ENCODE measurements around the gene GNPAT. TPM values are rescaled to one million over a fixed set of nuclear protein-coding genes. Genes with fewer than 3 reads are reported as not detected.

The GNPAT gene
- total RNA-seq, 1 experiment from 2014 or later: 32.8 TPM

GRCh38 chr1:231324660-231325059 lies 83.6 kb downstream of the GNPAT start (continued):
- TF ChIP-seq MLX (CRISPR knock-in tag; IDR thresholded peaks at IDR 0.05) (no peak), MAX (CRISPR knock-in tag; IDR thresholded peaks at IDR 0.05) (no peak), GABPB1 (CRISPR knock-in tag; IDR thresholded peaks at IDR 0.05) (no peak), ZNF423 (CRISPR knock-in tag; IDR thresholded peaks at IDR 0.05) (no peak), TCF7 (CRISPR knock-in tag; IDR thresholded peaks at IDR 0.05; ENCODE audit: low read depth) (no peak)
- TF ChIP-seq, protein P1, sequence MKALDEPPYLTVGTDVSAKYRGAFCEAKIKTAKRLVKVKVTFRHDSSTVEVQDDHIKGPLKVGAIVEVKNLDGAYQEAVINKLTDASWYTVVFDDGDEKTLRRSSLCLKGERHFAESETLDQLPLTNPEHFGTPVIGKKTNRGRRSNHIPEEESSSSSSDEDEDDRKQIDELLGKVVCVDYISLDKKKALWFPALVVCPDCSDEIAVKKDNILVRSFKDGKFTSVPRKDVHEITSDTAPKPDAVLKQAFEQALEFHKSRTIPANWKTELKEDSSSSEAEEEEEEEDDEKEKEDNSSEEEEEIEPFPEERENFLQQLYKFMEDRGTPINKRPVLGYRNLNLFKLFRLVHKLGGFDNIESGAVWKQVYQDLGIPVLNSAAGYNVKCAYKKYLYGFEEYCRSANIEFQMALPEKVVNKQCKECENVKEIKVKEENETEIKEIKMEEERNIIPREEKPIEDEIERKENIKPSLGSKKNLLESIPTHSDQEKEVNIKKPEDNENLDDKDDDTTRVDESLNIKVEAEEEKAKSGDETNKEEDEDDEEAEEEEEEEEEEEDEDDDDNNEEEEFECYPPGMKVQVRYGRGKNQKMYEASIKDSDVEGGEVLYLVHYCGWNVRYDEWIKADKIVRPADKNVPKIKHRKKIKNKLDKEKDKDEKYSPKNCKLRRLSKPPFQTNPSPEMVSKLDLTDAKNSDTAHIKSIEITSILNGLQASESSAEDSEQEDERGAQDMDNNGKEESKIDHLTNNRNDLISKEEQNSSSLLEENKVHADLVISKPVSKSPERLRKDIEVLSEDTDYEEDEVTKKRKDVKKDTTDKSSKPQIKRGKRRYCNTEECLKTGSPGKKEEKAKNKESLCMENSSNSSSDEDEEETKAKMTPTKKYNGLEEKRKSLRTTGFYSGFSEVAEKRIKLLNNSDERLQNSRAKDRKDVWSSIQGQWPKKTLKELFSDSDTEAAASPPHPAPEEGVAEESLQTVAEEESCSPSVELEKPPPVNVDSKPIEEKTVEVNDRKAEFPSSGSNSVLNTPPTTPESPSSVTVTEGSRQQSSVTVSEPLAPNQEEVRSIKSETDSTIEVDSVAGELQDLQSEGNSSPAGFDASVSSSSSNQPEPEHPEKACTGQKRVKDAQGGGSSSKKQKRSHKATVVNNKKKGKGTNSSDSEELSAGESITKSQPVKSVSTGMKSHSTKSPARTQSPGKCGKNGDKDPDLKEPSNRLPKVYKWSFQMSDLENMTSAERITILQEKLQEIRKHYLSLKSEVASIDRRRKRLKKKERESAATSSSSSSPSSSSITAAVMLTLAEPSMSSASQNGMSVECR (CRISPR knock-in tag; IDR thresholded peaks at IDR 0.05; ENCODE audit: borderline replicate concordance): no peak
- TF ChIP-seq, protein P2, sequence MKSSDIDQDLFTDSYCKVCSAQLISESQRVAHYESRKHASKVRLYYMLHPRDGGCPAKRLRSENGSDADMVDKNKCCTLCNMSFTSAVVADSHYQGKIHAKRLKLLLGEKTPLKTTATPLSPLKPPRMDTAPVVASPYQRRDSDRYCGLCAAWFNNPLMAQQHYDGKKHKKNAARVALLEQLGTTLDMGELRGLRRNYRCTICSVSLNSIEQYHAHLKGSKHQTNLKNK (CRISPR knock-in tag; IDR thresholded peaks at IDR 0.05): no peak

- no peak for TF ChIP-seq KAT7 (CRISPR knock-in tag; IDR thresholded peaks at IDR 0.05; ENCODE audit: borderline replicate concordance)
- TF ChIP-seq, protein P3, sequence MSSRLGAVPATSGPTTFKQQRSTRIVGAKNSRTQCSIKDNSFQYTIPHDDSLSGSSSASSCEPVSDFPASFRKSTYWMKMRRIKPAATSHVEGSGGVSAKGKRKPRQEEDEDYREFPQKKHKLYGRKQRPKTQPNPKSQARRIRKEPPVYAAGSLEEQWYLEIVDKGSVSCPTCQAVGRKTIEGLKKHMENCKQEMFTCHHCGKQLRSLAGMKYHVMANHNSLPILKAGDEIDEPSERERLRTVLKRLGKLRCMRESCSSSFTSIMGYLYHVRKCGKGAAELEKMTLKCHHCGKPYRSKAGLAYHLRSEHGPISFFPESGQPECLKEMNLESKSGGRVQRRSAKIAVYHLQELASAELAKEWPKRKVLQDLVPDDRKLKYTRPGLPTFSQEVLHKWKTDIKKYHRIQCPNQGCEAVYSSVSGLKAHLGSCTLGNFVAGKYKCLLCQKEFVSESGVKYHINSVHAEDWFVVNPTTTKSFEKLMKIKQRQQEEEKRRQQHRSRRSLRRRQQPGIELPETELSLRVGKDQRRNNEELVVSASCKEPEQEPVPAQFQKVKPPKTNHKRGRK (CRISPR knock-in tag; IDR thresholded peaks at IDR 0.05; ENCODE audit: borderline replicate concordance): no peak
- no peak for TF ChIP-seq SMAD4 (CRISPR knock-in tag; IDR thresholded peaks at IDR 0.05)
- TF ChIP-seq PRRX2 (CRISPR knock-in tag; IDR thresholded peaks at IDR 0.05): no peak
- no peak for TF ChIP-seq NR3C1 (CRISPR knock-in tag; conservative IDR thresholded peaks at IDR 0.05; ENCODE audit: low read depth)
- no peak for TF ChIP-seq GTF2I (CRISPR knock-in tag; conservative IDR thresholded peaks at IDR 0.05)
- TF ChIP-seq ATF2 (CRISPR knock-in tag; IDR thresholded peaks at IDR 0.05; ENCODE audit: borderline replicate concordance, low read depth): no peak
- no peak for TF ChIP-seq FOXP4 (CRISPR knock-in tag; IDR thresholded peaks at IDR 0.05)
- TF ChIP-seq ZNF138 (CRISPR knock-in tag; conservative IDR thresholded peaks at IDR 0.05): no peak
- TF ChIP-seq, protein P4, sequence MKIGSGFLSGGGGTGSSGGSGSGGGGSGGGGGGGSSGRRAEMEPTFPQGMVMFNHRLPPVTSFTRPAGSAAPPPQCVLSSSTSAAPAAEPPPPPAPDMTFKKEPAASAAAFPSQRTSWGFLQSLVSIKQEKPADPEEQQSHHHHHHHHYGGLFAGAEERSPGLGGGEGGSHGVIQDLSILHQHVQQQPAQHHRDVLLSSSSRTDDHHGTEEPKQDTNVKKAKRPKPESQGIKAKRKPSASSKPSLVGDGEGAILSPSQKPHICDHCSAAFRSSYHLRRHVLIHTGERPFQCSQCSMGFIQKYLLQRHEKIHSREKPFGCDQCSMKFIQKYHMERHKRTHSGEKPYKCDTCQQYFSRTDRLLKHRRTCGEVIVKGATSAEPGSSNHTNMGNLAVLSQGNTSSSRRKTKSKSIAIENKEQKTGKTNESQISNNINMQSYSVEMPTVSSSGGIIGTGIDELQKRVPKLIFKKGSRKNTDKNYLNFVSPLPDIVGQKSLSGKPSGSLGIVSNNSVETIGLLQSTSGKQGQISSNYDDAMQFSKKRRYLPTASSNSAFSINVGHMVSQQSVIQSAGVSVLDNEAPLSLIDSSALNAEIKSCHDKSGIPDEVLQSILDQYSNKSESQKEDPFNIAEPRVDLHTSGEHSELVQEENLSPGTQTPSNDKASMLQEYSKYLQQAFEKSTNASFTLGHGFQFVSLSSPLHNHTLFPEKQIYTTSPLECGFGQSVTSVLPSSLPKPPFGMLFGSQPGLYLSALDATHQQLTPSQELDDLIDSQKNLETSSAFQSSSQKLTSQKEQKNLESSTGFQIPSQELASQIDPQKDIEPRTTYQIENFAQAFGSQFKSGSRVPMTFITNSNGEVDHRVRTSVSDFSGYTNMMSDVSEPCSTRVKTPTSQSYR (CRISPR knock-in tag; IDR thresholded peaks at IDR 0.05): no peak
- TF ChIP-seq, protein P5, sequence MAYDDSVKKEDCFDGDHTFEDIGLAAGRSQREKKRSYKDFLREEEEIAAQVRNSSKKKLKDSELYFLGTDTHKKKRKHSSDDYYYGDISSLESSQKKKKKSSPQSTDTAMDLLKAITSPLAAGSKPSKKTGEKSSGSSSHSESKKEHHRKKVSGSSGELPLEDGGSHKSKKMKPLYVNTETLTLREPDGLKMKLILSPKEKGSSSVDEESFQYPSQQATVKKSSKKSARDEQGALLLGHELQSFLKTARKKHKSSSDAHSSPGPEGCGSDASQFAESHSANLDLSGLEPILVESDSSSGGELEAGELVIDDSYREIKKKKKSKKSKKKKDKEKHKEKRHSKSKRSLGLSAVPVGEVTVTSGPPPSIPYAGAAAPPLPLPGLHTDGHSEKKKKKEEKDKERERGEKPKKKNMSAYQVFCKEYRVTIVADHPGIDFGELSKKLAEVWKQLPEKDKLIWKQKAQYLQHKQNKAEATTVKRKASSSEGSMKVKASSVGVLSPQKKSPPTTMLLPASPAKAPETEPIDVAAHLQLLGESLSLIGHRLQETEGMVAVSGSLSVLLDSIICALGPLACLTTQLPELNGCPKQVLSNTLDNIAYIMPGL (CRISPR knock-in tag; IDR thresholded peaks at IDR 0.05): no peak
- TF ChIP-seq RORB (CRISPR knock-in tag; IDR thresholded peaks at IDR 0.05): no peak
- TF ChIP-seq NR2C2 (CRISPR knock-in tag; IDR thresholded peaks at IDR 0.05): no peak
- no peak overlapping the region for H3K27ac Mint-ChIP-seq
- H3K9me3 Mint-ChIP-seq: no peaks in the 10 kb centered on the region
- peaks cover 7% of the 10 kb centered on the region for H3K4me1 Mint-ChIP-seq
- no peaks in the 10 kb centered on the region for H3K27me3 Mint-ChIP-seq (ENCODE audit: low read depth)
- H3K36me3 Mint-ChIP-seq: no peaks in the 10 kb centered on the region
- ATAC-seq: no peak
- POLR2A ChIA-PET: no interaction called here
- CTCF ChIA-PET: no interaction called here
- no peak overlapping the region for H3K4me3 Mint-ChIP-seq
- DNase-seq (ENCODE audit: low spot score): no peak
Measured at GRCh38 chr1:231326248-231326647, 85.2 kb downstream of the GNPAT start.
